Kidney capillary endothelial cell (primary cell): Measurements from ENCODE around the gene CACNA1C.

ENCODE experiments used
- DNase-seq: peaks from one replicate; pipeline ENCODE4 v3.0.0-alpha.2; 2018; ENCODE audit warnings: low spot score

CACNA1C gene

GRCh38 chr12:2298556-2299200 lies 245.9 kb downstream of the CACNA1C start:
- no peak for DNase-seq

GRCh38 chr12:2299206-2299605 lies 246.4 kb downstream of the CACNA1C start:
- DNase-seq, result no peak

GRCh38 chr12:2300168-2300567 lies 247.4 kb downstream of the CACNA1C start:
- no peak for DNase-seq

GRCh38 chr12:2300886-2301285 lies 248.1 kb downstream of the CACNA1C start:
- DNase-seq, result no peak

- no peak for DNase-seq
Observed at GRCh38 chr12:2301531-2302461, 249.0 kb downstream of the CACNA1C start.

GRCh38 chr12:2302711-2303580 lies 250.2 kb downstream of the CACNA1C start:
- no peak for DNase-seq

GRCh38 chr12:2304223-2304622 lies 251.4 kb downstream of the CACNA1C start:
- no peak for DNase-seq

- DNase-seq, result no peak
Observed at GRCh38 chr12:2306012-2306411, 253.2 kb downstream of the CACNA1C start.

GRCh38 chr12:2306735-2307134 lies 253.9 kb downstream of the CACNA1C start:
- no peak for DNase-seq

GRCh38 chr12:2307550-2307949 lies 254.8 kb downstream of the CACNA1C start:
- no peak for DNase-seq

GRCh38 chr12:2309647-2310046 lies 256.9 kb downstream of the CACNA1C start:
- DNase-seq, result no peak

- DNase-seq, result no peak
Observed at GRCh38 chr12:2311020-2311778, 258.4 kb downstream of the CACNA1C start.

- no peak for DNase-seq
Observed at GRCh38 chr12:2312175-2312574, 259.4 kb downstream of the CACNA1C start.

- no peak for DNase-seq
Observed at GRCh38 chr12:2312770-2313169, 260.0 kb downstream of the CACNA1C start.

- DNase-seq, result no peak
Observed at GRCh38 chr12:2314492-2314891, 261.7 kb downstream of the CACNA1C start.

- no peak for DNase-seq
Observed at GRCh38 chr12:2317772-2318171, 265.0 kb downstream of the CACNA1C start.

- no peak for DNase-seq
Observed at GRCh38 chr12:2318286-2318685, 265.5 kb downstream of the CACNA1C start.

GRCh38 chr12:2319136-2319535 lies 266.3 kb downstream of the CACNA1C start:
- DNase-seq, result no peak

- DNase-seq, result peak; percentile 60
Observed at GRCh38 chr12:2319737-2320506, 267.1 kb downstream of the CACNA1C start.

GRCh38 chr12:2320841-2321240 lies 268.1 kb downstream of the CACNA1C start:
- no peak for DNase-seq
